Breast epithelium (tissue), 4 donors: ENCODE data around the gene DGCR8. TPM values are rescaled to one million over a fixed set of nuclear protein-coding genes. Genes with fewer than 3 reads are reported as not detected.

Experiments used
- DNase-seq, 2 donors: peaks; one replicate each; pipeline ENCODE4 v3.0.0-alpha.2; 2019; ENCODE audit warnings: low spot score in 2 of 2
- H3K27ac ChIP-seq, 2 donors: fragments of 200-600 bp; sonication (generic) in 1 of 2; one replicate each; pipeline ENCODE4 v1.5.1; 2016 to 2019; ENCODE audit warnings: mild to moderate bottlenecking in 1 of 2
- H3K27me3 ChIP-seq, 2 donors: fragments of 200-600 bp; sonication (generic) in 1 of 2; one replicate each; pipeline versions ENCODE4 v1.5.1 to v1.6.0; 2017 to 2019; ENCODE audit warnings: control low read depth in 1 of 2, mild to moderate bottlenecking in 1 of 2
- H3K36me3 ChIP-seq: fragments of 200-600 bp; one replicate; pipeline ENCODE4 v1.5.1; 2019
- H3K4me1 ChIP-seq, 2 donors: fragments of 200-600 bp; sonication (generic); one replicate each; pipeline ENCODE4 v1.5.1; 2016 to 2019; ENCODE audit warnings: control low read depth in 1 of 2
- H3K4me3 ChIP-seq, 3 donors: fragments of 200-600 bp; sonication (generic); 1 replicate in 2 of 3; 2 replicates in 1 of 3; pipeline ENCODE4 v1.5.1; 2016 to 2019; ENCODE audit warnings: mild to moderate bottlenecking in 3 of 3, moderate library complexity in 2 of 3
- H3K9me3 ChIP-seq, 2 donors: fragments of 200-600 bp; sonication (generic) in 1 of 2; one replicate each; pipeline ENCODE4 v1.5.1; 2016 to 2019; ENCODE audit warnings: control low read depth in 1 of 2
- POLR2A ChIP-seq: fragments of 450-650 bp; IDR thresholded peaks from one replicate; pipeline ENCODE4 v1.6.1; 2016; ENCODE audit warnings: antibody characterized with exemption, mild to moderate bottlenecking, moderate library complexity
- POLR2AphosphoS5 ChIP-seq, 3 donors: sonication (generic); formaldehyde crosslinking; IDR thresholded peaks; one replicate each; pipeline ENCODE4 v1.6.1; 2017; ENCODE audit warnings: antibody characterized with exemption in 3 of 3
- intact Hi-C: fragments of 100-400 bp; cut with DNase I; formaldehyde crosslinking; loops from one replicate; pipeline ENCODE4 v1.15.1; 2023; ENCODE audit warnings: low total_unique reads
- total RNA-seq, 3 donors: library from RNA; depleted of rRNA; stranded (reverse); fragments of >200 nt; gene quantifications; one replicate each; pipeline ENCODE4 v1.1.0, GENCODE V29; 2016
- TF ChIP-seq, protein P1 (sequence below), 3 donors: fragments of 450-650 bp; IDR thresholded peaks; one replicate each; pipeline ENCODE4 v1.5.1; 2016 to 2017; ENCODE audit warnings: antibody characterized with exemption in 3 of 3, mild to moderate bottlenecking in 3 of 3, moderate library complexity in 3 of 3

DGCR8 gene
- total RNA-seq, 3 donors from 2014 or later: 18.4 to 34.7 (median 29.0) TPM

DNA sequence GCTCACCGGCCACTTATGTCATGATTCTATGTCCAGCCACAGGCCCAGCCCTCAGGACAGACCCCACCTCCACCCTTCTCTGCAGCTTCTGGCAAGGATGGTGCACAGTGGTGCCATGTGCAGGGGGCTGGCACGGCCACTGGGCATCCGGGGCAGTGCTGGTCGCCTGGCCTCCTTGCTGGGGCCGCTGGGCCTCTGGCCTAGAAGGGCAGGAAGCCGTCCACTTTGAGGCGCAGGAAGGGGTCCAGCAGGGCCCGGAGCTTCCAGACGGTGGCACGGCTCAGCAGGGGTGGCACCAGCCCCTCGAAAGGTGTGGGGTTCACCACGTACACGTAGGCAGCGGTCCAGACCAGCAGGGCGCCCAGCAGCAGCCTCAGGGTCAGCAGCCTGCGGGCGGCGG lies 68.4 kb downstream of the DGCR8 start:
- DNase-seq: no peak
- intact Hi-C loops: no loop called here
- no peaks in the 10 kb centered on the region for H3K36me3 ChIP-seq
- TF ChIP-seq, protein P1, sequence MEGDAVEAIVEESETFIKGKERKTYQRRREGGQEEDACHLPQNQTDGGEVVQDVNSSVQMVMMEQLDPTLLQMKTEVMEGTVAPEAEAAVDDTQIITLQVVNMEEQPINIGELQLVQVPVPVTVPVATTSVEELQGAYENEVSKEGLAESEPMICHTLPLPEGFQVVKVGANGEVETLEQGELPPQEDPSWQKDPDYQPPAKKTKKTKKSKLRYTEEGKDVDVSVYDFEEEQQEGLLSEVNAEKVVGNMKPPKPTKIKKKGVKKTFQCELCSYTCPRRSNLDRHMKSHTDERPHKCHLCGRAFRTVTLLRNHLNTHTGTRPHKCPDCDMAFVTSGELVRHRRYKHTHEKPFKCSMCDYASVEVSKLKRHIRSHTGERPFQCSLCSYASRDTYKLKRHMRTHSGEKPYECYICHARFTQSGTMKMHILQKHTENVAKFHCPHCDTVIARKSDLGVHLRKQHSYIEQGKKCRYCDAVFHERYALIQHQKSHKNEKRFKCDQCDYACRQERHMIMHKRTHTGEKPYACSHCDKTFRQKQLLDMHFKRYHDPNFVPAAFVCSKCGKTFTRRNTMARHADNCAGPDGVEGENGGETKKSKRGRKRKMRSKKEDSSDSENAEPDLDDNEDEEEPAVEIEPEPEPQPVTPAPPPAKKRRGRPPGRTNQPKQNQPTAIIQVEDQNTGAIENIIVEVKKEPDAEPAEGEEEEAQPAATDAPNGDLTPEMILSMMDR (IDR thresholded peaks at IDR 0.05): no peak
- TF ChIP-seq POLR2AphosphoS5 (IDR thresholded peaks at IDR 0.05): no peak
- no peaks in the 10 kb centered on the region for H3K27me3 ChIP-seq
- H3K27ac ChIP-seq: no peak overlapping the region
- H3K4me3 ChIP-seq: no peak overlapping the region
- H3K4me1 ChIP-seq: no peaks in the 10 kb centered on the region
- no peaks in the 10 kb centered on the region for H3K9me3 ChIP-seq

GRCh38 chr22:20149257-20150250 lies 69.5 kb downstream of the DGCR8 start:
- TF ChIP-seq, protein P1 (IDR thresholded peaks at IDR 0.05): no peak
- no peak for TF ChIP-seq POLR2AphosphoS5 (IDR thresholded peaks at IDR 0.05)
- no peak for TF ChIP-seq POLR2A

GRCh38 chr22:20150381-20151275 lies 70.6 kb downstream of the DGCR8 start, which contains the start of gene CCDC188:
CCDC188 (minus strand) TSS chr22:20151055; CDS start chr22:20150986, 69 bp downstream.
- intact Hi-C loops: no loop called here
- Histone ChIP-seq H3K4me1 (no peaks in the 10 kb centered on the region), H3K27ac (no peak within 1 kb of the TSS), H3K27me3 (peaks cover 0 to 4% of the 10 kb centered on the region in 2 donors), H3K4me3 (no peak within 1 kb of the TSS), H3K36me3 (no peaks in the 10 kb centered on the region), H3K9me3 (no peaks in the 10 kb centered on the region)
- no peak for TF ChIP-seq POLR2AphosphoS5 (IDR thresholded peaks at IDR 0.05)
- TF ChIP-seq, protein P1 (IDR thresholded peaks at IDR 0.05): no peak
- no peak for TF ChIP-seq POLR2A
- no peak for DNase-seq

More at GRCh38 chr22:20149257-20150250, 69.5 kb downstream of the DGCR8 start:
- no peak overlapping the region for H3K27ac ChIP-seq
- no peaks in the 10 kb centered on the region for H3K27me3 ChIP-seq
- no peaks in the 10 kb centered on the region for H3K4me1 ChIP-seq
- no peak overlapping the region for H3K4me3 ChIP-seq
- intact Hi-C loops: no loop called here
- no peak for DNase-seq
- H3K36me3 ChIP-seq: no peaks in the 10 kb centered on the region
- no peaks in the 10 kb centered on the region for H3K9me3 ChIP-seq

DNA sequence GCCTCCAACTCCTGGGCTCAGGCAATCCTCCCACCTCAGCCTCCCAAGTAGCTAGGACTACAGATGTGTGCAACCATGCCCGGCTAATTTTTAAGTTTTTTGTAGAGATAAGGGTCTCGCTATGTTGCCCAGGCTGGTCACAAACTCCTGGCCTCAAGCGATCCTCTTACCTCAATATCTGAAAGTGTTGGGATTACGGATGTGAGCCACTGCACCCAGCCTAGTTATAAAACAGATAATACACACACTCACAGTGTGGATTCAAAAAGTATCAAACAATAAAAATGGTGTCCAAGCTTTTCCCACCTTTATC lies 71.2 kb downstream of the DGCR8 start:
- intact Hi-C loops: no loop called here
- no peak overlapping the region for H3K4me3 ChIP-seq
- H3K4me1 ChIP-seq: no peaks in the 10 kb centered on the region
- H3K27me3 ChIP-seq: peaks cover 0 to 4% of the 10 kb centered on the region in 2 donors
- H3K9me3 ChIP-seq: no peaks in the 10 kb centered on the region
- no peak overlapping the region for H3K27ac ChIP-seq
- H3K36me3 ChIP-seq: no peaks in the 10 kb centered on the region
- DNase-seq: no peak
- no peak for TF ChIP-seq POLR2A
- no peak for TF ChIP-seq POLR2AphosphoS5 (IDR thresholded peaks at IDR 0.05)
- TF ChIP-seq, protein P1 (IDR thresholded peaks at IDR 0.05): no peak
